HG03575 (cell line): ENCODE measurements around the gene GRAPL.
"Not testable (repeated sequence)": the region's sequence is repeated elsewhere in the genome, so short reads cannot be mapped to it uniquely, and the experiment has no call there.

Source experiments
- ATAC-seq: cut with Tn5 transposase; IDR thresholded peaks from one replicate; pipeline ENCODE4 v1.9.1; 2021; ENCODE audit not compliant: unreplicated experiment, insufficient number of reproducible peaks, low FRiP score; ENCODE audit errors: extremely low read depth

Gene GRAPL

DNA sequence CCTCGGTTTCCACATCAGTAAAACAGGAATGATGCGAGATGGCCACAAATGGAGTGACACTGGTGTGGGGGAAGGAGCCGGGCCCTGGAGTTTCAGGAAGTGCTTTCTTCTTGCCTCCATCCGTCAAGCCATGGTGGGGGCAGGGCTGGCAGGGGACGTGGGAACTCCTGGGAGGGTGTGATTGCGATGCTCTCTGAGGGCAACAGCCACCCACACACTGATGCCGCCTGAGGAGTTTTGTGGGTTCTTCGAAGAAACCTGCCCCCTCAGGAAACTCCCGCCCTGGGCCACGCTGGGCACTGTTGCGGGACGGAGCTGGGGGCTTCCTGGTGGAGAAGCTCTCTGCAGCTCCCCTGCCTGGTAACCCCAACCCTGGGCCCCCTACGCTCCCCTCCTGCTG is 8.0 kb downstream of the GRAPL start:
- not testable (repeated sequence) for ATAC-seq

DNA sequence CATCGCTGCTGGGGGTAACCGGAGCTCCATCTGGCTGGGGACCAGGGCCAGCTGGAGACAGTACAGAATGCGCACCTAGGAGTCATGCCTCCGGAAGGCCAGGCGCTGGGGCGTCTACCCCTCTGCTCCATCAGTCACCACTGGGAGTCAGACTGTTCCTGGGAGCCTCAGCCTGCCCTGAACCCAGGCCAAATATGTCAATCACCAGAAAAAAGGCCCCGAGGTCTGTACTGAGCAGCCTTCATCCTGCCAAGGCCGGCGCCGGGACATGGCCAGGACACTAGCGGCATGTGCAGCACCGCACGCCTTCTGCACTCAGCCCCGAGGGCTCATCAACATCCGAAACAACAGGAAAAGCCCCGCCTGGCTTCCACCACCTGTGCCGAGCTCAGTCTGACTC is 8.7 kb downstream of the GRAPL start:
- not testable (repeated sequence) for ATAC-seq

- not testable (repeated sequence) for ATAC-seq
Observed at GRCh38 chr17:19136605-19137004, 9.2 kb downstream of the GRAPL start.

DNA sequence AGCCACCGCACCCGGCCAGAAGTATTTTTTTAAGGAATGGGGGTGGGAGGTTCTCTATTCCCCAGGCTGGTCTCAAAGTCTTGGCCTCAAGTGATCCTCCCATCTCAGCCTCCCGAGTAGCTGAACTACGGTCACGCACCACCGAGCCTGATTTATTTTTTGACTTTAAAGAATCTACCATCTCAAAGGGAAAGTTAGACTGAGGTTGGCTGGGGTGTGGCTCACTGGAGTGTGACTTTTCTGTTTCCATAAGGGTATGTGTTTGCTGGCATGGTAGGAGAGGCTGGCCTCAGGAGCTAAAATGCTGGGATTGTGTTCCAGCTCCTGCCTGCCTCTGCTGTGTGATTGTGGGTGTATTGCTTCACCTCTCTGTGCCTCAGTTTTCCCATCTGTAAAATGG is 10.6 kb downstream of the GRAPL start:
- not testable (repeated sequence) for ATAC-seq

DNA sequence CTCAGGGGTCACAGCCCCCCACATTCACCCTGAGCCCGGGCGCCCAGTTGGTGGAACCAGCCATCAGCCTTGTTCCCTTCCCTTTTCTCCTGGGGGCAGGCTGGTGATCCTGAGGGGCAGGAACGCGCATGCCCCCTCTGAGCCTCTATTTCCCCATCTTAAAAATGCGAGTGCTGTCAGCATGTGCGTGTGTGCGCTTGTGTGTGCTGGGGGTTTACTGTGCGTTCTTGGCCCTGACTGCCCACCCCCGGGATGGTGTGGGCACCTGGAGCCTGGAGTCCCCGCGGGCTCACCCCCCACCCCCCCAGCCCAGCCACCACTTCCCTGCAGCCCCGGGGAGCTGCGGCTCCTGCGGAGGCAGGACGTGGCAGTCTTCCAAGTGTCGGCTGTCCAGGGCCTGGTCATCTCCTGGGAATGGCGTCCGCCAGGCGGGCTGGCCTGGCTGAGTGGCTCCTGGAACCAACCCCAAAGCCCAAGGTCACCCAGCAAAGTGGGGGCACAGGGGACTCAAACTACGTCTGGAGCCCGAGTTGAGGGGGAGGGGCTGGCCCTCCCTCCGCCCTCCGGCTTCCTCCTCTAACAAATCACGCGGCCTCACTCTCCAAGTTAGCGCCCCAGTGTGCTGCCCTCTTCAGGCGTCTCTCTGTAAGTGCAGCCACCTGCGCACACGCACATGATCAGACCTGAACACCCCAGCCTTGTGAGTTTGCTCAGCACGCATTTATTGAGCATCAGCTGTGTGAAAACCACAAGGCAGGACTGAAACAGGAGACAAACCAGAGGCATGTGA is 14.2 kb downstream of the GRAPL start:
- not testable (repeated sequence) for ATAC-seq

GRCh38 chr17:19142419-19142818 is 15.0 kb downstream of the GRAPL start:
- not testable (repeated sequence) for ATAC-seq

DNA sequence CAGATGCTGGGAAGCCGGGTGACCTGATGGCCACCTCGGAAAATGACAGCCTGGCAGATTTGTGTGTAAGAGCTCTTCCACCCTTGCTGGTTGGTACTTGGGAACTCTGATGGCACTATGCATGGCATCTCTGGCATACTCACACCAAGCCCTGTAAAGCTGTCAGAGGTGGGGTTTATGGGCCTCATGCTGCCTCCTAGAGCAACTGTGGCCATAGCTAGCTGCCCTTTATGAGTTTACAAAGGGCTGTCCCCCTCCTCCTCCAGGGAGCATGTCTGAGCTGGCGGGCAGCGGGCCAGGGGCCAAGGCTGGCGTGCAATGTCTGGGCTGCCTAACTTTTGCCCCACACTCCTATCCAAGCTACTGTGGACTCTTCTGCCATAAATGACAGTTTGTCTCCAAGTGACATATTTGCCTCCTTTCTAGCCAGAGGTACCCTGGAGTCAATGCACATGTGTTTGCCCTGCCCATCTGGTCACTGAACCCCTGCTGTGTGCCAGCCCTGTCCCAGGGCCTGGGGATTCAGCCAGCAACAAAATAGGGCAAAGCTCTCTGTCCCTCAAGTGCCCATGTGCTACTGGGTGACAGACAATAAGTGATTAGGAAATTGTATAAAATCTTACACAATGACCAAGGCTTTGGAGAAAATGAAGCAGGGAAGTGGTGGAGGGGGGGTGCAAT is 15.8 kb downstream of the GRAPL start:
- not testable (repeated sequence) for ATAC-seq

- ATAC-seq: not testable (repeated sequence)
Observed at GRCh38 chr17:19144373-19144772, 17.0 kb downstream of the GRAPL start.

DNA sequence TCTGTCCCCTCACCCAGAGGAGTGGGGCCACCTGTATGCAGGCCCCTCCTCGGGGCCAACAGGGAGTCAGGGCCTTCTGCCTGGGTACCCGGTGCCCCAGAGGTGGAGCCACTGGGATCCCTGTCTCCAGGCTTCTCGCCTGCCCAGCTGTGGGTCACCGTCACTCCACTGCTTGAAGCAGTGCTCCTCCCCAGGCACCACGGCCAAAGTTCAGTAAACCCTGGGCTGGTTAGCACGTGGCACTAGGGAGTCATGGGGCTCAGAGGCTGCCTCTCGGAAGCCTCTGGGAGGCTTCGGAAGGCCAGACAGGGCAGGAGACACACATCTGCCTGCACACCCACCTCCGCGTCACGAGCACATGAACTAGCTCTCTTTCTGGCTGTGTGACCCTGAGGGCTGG is 18.1 kb downstream of the GRAPL start:
- ATAC-seq: not testable (repeated sequence)

DNA sequence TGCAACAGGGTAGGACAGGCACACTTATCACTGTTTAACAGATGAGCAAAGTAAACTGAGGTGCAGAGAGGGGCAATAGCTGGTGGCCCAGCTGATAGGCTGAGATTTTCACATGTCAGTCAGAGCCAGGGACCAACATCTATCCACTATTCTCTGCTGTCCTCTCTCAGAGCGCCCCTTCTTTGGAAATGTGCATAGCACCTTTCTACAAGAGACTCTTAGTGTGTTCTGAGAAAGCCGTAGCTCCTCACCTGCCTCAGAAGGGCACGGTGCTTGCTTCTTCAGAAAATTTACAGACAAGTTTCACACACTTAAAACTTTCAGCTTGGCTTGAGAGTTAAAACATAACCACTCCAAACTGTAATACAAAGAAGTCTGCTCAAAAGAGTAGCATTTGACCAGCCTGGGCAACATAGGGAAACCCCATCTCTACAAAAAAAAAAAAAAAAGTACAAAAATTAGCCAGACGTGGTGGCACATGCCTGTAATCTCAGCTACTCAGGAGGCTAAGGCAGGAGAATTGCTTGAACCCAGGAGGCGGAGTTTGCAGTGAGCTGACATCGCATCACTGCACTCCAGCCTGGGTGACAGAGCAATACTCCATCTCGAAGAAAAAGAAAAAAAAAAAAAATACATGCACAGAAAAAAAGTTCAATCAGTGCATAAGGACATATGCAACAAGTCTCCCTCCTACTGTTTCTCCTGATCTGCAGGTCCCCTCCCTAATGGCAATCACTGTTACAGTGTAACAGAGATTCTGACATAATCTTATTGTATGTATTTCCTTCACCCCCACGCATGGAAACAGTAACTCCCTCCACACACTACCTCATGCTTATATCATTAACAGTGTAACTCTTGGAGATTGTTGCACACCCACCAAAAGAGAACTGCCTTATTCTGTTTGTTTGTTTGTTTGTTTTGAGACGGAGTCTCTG is 23.6 kb downstream of the GRAPL start:
- ATAC-seq: not testable (repeated sequence)

GRCh38 chr17:19157628-19158027 is 30.2 kb downstream of the GRAPL start:
- ATAC-seq: not testable (repeated sequence)

DNA sequence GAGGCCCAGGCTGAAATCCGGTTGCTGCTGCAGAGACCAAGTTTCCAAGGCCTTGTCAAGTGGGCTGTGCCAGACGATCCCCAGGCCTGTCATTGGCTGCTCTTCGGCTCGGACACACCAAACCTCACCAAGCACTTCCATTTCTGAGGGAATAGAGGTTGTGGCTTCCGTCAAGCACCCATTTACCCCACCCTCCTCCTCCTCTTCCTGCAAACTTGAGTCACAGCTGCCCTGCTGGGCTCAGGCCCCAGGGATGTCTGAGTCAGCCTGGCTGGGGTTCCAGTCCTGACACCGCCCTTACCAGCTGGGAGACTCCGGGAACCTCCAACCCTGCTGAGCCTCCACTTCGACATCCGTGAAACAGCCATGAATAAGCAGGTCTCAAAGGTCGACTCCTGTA is 31.1 kb downstream of the GRAPL start:
- not testable (repeated sequence) for ATAC-seq

DNA sequence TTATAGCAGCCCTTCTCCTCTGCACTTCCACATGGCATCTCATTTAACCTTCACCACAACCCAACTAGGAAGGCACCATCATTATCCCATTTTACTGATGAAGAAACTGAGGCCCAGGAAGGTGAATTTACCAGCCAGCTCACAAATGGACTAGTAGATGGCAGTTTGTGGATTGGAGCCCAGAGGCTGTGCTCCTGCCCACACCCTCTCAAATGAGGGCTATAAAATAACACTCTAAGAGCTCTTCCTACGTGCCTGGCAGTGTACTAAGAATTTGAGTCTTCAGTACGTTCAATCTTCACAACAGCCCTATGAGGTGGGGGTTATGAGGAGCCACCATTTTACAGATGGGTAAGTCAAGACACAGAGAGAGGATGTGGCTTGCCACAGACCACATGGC is 31.5 kb downstream of the GRAPL start:
- not testable (repeated sequence) for ATAC-seq

- not testable (repeated sequence) for ATAC-seq
Observed at GRCh38 chr17:19161308-19162107, 34.1 kb downstream of the GRAPL start.

- not testable (repeated sequence) for ATAC-seq
Observed at GRCh38 chr17:19162384-19163216, 35.2 kb downstream of the GRAPL start.

- ATAC-seq: not testable (repeated sequence)
Observed at GRCh38 chr17:19174422-19174821, 47.0 kb downstream of the GRAPL start.

DNA sequence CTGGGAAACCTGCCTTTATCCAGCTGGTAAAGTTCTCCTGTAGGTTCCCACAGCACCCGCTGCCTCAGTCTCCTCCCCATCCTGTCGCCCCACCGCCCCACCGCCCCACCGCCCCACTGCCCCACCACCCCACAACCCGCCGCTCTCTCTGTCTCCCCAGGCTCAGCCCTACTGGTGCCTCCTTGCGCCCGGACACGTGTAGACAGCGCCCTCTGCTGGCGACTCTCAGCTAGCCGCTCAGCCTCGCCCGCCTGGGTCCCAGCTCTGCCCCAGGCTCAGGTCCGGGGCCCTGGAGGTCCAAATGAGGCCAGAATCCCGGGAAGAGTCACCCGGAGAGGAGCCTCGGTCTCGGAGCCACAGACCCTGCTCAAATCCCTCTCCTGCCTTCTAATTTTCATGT is 48.0 kb downstream of the GRAPL start:
- ATAC-seq: not testable (repeated sequence)
